Astrocyte (in vitro differentiated cells and primary cell): Measurements from ENCODE around the gene MKS1. TPM values are rescaled to one million over a fixed set of nuclear protein-coding genes. Genes with fewer than 3 reads are reported as not detected.

Experiments used
- DNase-seq: peaks from one replicate; pipeline ENCODE4 v3.0.0-alpha.2; 2010; ENCODE audit warnings: low read depth
- FAIRE-seq: peaks from 2 replicates; lab custom pipeline; 2011; peaks lifted over from hg19 to GRCh38; lab: Jason Lieb, UNC
- H2AFZ ChIP-seq: 2 replicates; pipeline ENCODE4 v1.6.0; 2012; ENCODE audit warnings: low read depth, low read length, inconsistent platforms
- H3K27ac ChIP-seq: 2 replicates; pipeline ENCODE4 v1.5.1; 2011; ENCODE audit warnings: low read depth, low read length, inconsistent platforms
- H3K27me3 ChIP-seq: 2 replicates; pipeline ENCODE4 v1.6.0; 2011; ENCODE audit warnings: low read length, inconsistent platforms; ENCODE audit not compliant: insufficient read depth
- H3K36me3 ChIP-seq: 2 replicates; pipeline ENCODE4 v1.5.1; 2011; ENCODE audit warnings: low read length, inconsistent platforms; ENCODE audit not compliant: insufficient read depth
- H3K4me1 ChIP-seq: 2 replicates; pipeline ENCODE4 v1.5.1; 2011; ENCODE audit warnings: low read length, inconsistent platforms; ENCODE audit not compliant: insufficient read depth
- H3K4me2 ChIP-seq: 2 replicates; pipeline ENCODE4 v1.6.0; 2012; ENCODE audit warnings: low read length, inconsistent platforms
- H3K4me3 ChIP-seq: 2 replicates; pipeline ENCODE4 v1.5.1; 2011; ENCODE audit warnings: low read depth, mild to moderate bottlenecking, low read length, inconsistent platforms; ENCODE audit not compliant: insufficient read depth
- H3K79me2 ChIP-seq: 2 replicates; pipeline ENCODE4 v1.6.0; 2012; ENCODE audit warnings: mild to moderate bottlenecking, low read length, inconsistent platforms; ENCODE audit not compliant: insufficient read depth
- H3K9ac ChIP-seq: 2 replicates; pipeline ENCODE4 v1.6.0; 2012; ENCODE audit warnings: mild to moderate bottlenecking, low read length, inconsistent platforms
- H3K9me3 ChIP-seq: 2 replicates; pipeline ENCODE4 v1.5.1; 2012; ENCODE audit warnings: low read depth, mild to moderate bottlenecking, low read length, inconsistent platforms; ENCODE audit not compliant: insufficient read depth
- H4K20me1 ChIP-seq: 2 replicates; pipeline ENCODE4 v1.6.0; 2012; ENCODE audit warnings: low read length, inconsistent platforms; ENCODE audit not compliant: insufficient read depth
- H3K27ac Mint-ChIP-seq: one replicate; pipeline ENCODE4 v1.8.0; 2021; ENCODE audit warnings: mild to moderate bottlenecking, mixed read lengths; ENCODE audit not compliant: unreplicated experiment
- H3K27me3 Mint-ChIP-seq: one replicate; pipeline ENCODE4 v1.8.0; 2021; ENCODE audit warnings: low read depth, mixed read lengths; ENCODE audit not compliant: unreplicated experiment
- H3K36me3 Mint-ChIP-seq: one replicate; pipeline ENCODE4 v1.8.0; 2021; ENCODE audit warnings: low read depth, mixed read lengths; ENCODE audit not compliant: unreplicated experiment
- H3K4me1 Mint-ChIP-seq: one replicate; pipeline ENCODE4 v1.8.0; 2021; ENCODE audit warnings: low read depth, mixed read lengths; ENCODE audit not compliant: unreplicated experiment
- H3K4me3 Mint-ChIP-seq: one replicate; pipeline ENCODE4 v1.8.0; 2021; ENCODE audit warnings: mild to moderate bottlenecking, moderate library complexity, mixed read lengths; ENCODE audit not compliant: unreplicated experiment
- H3K9me3 Mint-ChIP-seq: one replicate; pipeline ENCODE4 v1.8.0; 2021; ENCODE audit warnings: mild to moderate bottlenecking, mixed read lengths; ENCODE audit not compliant: unreplicated experiment
- EZH2 ChIP-seq: IDR thresholded peaks from 2 replicates; pipeline ENCODE4 v1.6.1; 2012; ENCODE audit warnings: mild to moderate bottlenecking, low read length, inconsistent platforms; ENCODE audit not compliant: insufficient read depth
- total RNA-seq: library from RNA; stranded (reverse); gene quantifications from 2 replicates; pipeline ENCODE4 v1.2.1, GENCODE V29; 2021
- TF ChIP-seq, protein P1 (sequence below): IDR thresholded peaks from 2 replicates; pipeline ENCODE4 v1.5.1; 2011; ENCODE audit warnings: low read depth, mild to moderate bottlenecking, inconsistent platforms, low read length, moderate library complexity; ENCODE audit not compliant: insufficient read depth

Gene MKS1
- total RNA-seq, 1 donor from 2014 or later: 12.0 TPM

DNA sequence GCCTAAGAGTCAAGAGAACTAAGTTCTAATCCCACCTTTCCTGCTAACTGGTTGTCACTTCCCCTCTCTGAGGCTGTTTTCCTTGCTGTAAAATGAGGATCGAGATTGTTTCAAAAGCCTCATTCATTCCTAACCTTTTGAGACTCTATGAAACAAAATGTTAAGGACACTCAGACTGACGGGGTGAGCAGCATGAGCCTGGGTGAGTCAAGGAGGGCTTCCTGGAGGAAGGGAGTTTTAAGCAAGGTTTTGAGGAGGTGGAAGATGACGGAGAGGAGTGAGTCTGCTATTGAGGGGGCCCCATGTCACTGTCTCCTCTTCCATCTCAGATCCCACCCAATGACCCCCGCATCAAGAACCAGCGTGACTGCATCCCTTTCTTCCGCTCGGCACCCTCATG is 22.4 kb downstream of the MKS1 start:
- H3K27me3 ChIP-seq: peaks cover 10% of the 10 kb centered on the region
- H3K9me3 ChIP-seq: no peaks in the 10 kb centered on the region
- no peak overlapping the region for H3K4me2 ChIP-seq
- DNase-seq: no peak
- H3K9me3 Mint-ChIP-seq: peaks cover 1% of the 10 kb centered on the region
- H4K20me1 ChIP-seq: no peaks in the 10 kb centered on the region
- H3K4me1 Mint-ChIP-seq: no peaks in the 10 kb centered on the region
- H2AFZ ChIP-seq: no peak overlapping the region
- no peak for TF ChIP-seq EZH2
- TF ChIP-seq, protein P1, sequence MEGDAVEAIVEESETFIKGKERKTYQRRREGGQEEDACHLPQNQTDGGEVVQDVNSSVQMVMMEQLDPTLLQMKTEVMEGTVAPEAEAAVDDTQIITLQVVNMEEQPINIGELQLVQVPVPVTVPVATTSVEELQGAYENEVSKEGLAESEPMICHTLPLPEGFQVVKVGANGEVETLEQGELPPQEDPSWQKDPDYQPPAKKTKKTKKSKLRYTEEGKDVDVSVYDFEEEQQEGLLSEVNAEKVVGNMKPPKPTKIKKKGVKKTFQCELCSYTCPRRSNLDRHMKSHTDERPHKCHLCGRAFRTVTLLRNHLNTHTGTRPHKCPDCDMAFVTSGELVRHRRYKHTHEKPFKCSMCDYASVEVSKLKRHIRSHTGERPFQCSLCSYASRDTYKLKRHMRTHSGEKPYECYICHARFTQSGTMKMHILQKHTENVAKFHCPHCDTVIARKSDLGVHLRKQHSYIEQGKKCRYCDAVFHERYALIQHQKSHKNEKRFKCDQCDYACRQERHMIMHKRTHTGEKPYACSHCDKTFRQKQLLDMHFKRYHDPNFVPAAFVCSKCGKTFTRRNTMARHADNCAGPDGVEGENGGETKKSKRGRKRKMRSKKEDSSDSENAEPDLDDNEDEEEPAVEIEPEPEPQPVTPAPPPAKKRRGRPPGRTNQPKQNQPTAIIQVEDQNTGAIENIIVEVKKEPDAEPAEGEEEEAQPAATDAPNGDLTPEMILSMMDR: no peak
- no peak for FAIRE-seq
- no peak overlapping the region for H3K4me3 ChIP-seq
- no peak overlapping the region for H3K9ac ChIP-seq
- H3K79me2 ChIP-seq: no peaks in the 10 kb centered on the region
- no peak overlapping the region for H3K27ac ChIP-seq
- H3K27ac Mint-ChIP-seq: no peak overlapping the region
- H3K36me3 Mint-ChIP-seq: no peaks in the 10 kb centered on the region
- no peak overlapping the region for H3K4me3 Mint-ChIP-seq
- no peaks in the 10 kb centered on the region for H3K36me3 ChIP-seq
- H3K27me3 Mint-ChIP-seq: peaks cover 49% of the 10 kb centered on the region
- no peaks in the 10 kb centered on the region for H3K4me1 ChIP-seq

DNA sequence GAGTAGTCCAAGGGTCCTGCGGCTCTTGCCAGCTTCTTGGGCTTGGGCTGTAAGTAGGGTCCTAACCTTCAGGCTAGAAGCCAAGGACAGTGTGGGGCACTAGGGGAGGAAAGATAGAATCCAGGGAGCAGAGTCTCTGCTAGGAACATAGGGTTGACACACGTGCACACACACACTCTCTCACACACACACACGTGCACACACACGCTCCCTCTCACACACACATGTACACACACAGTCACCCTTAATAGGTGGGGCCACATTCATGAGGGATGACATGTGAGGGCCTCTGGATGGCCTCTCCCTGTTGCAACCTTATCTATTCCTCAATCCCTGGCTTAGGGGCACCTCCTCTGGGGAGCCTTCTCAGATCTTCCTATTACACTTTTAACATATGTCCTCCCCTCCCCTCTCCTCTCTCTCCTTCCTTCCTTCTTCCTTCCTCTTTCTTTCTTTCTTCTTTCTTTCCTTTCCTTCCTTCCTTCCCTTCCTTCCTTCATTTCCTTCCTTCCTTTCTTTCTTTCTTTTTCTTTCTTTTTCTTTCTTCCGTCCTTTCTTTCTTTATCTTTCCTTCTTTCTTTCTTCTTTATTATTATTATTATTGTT is 23.4 kb downstream of the MKS1 start:
- H3K4me1 Mint-ChIP-seq: no peaks in the 10 kb centered on the region

More for the DNA sequence above, 23.4 kb downstream of the MKS1 start:
- no peaks in the 10 kb centered on the region for H3K79me2 ChIP-seq
- Mint-ChIP-seq H3K4me3 (no peak overlapping the region), H3K27me3 (peaks cover 55% of the 10 kb centered on the region), H3K27ac (no peak overlapping the region), H3K36me3 (no peaks in the 10 kb centered on the region), H3K9me3 (peaks cover 1% of the 10 kb centered on the region)
- no peak overlapping the region for H3K27ac ChIP-seq
- H3K9ac ChIP-seq: no peak overlapping the region
- FAIRE-seq: no peak
- no peak for TF ChIP-seq EZH2
- TF ChIP-seq, protein P1: no peak
- no peak overlapping the region for H3K4me3 ChIP-seq
- no peak overlapping the region for H3K4me2 ChIP-seq
- H3K36me3 ChIP-seq: no peaks in the 10 kb centered on the region
- H3K4me1 ChIP-seq: no peaks in the 10 kb centered on the region
- H3K27me3 ChIP-seq: peaks cover 10% of the 10 kb centered on the region
- DNase-seq: no peak
- no peaks in the 10 kb centered on the region for H4K20me1 ChIP-seq
- no peak overlapping the region for H2AFZ ChIP-seq
- H3K9me3 ChIP-seq: no peaks in the 10 kb centered on the region
